H9 (cell line): ENCODE data around the gene RASSF8. TPM values are rescaled to one million over a fixed set of nuclear protein-coding genes. Genes with fewer than 3 reads are reported as not detected.

Source experiments
- DNase-seq: peaks from one replicate; pipeline ENCODE4 v3.0.0-alpha.2; 2017
- H2AFZ ChIP-seq: one replicate; pipeline ENCODE4 v1.6.1; 2013; ENCODE audit warnings: mild to moderate bottlenecking, low read length, control low read depth, moderate library complexity
- H2AK5ac ChIP-seq: 2 replicates; pipeline ENCODE4 v1.6.1; 2013; ENCODE audit warnings: low read length, control low read depth, mixed read lengths; ENCODE audit not compliant: insufficient read length
- H2BK120ac ChIP-seq: one replicate; pipeline ENCODE4 v1.6.1; 2013; ENCODE audit warnings: low read depth, mild to moderate bottlenecking, low read length, control low read depth, inconsistent platforms; ENCODE audit not compliant: poor library complexity, severe bottlenecking
- H2BK12ac ChIP-seq: 2 replicates; pipeline ENCODE4 v1.6.1; 2013; ENCODE audit warnings: low read length, control low read depth, mixed read lengths, low read depth; ENCODE audit not compliant: insufficient read length
- H2BK15ac ChIP-seq: 2 replicates; pipeline ENCODE4 v1.6.1; 2013; ENCODE audit warnings: low read depth, low read length, control low read depth
- H2BK20ac ChIP-seq: one replicate; pipeline ENCODE4 v1.6.1; 2013; ENCODE audit warnings: low read depth, mild to moderate bottlenecking, low read length, control low read depth, inconsistent platforms; ENCODE audit not compliant: poor library complexity, severe bottlenecking
- H2BK5ac ChIP-seq: 2 replicates; pipeline ENCODE4 v1.6.1; 2013; ENCODE audit warnings: low read length, control low read depth, mixed read lengths; ENCODE audit not compliant: insufficient read length
- H3K14ac ChIP-seq: 2 replicates; pipeline ENCODE4 v1.6.1; 2013; ENCODE audit warnings: low read length, control low read depth; ENCODE audit not compliant: insufficient read depth
- H3K18ac ChIP-seq: 2 replicates; pipeline ENCODE4 v1.6.1; 2013; ENCODE audit warnings: low read depth, mild to moderate bottlenecking, mixed read lengths, low read length, control low read depth; ENCODE audit not compliant: insufficient read length
- H3K23ac ChIP-seq: 2 replicates; pipeline ENCODE4 v1.6.1; 2013; ENCODE audit warnings: low read length, control low read depth, mixed read lengths, low read depth; ENCODE audit not compliant: insufficient read length
- H3K23me2 ChIP-seq: 2 replicates; pipeline ENCODE4 v1.6.1; 2013; ENCODE audit warnings: low read depth, mild to moderate bottlenecking, mixed read lengths, low read length, control low read depth; ENCODE audit not compliant: insufficient read length, poor library complexity, severe bottlenecking
- H3K27ac ChIP-seq: 2 replicates; pipeline ENCODE4 v1.5.1; 2013; ENCODE audit warnings: low read length, control low read depth, mixed read lengths, low read depth; ENCODE audit not compliant: insufficient read length
- H3K27me3 ChIP-seq: 2 replicates; pipeline ENCODE4 v1.6.1; 2013; ENCODE audit warnings: low read length, control low read depth, inconsistent platforms; ENCODE audit not compliant: insufficient read depth
- H3K4ac ChIP-seq: 2 replicates; pipeline ENCODE4 v1.6.1; 2013; ENCODE audit warnings: low read depth, mild to moderate bottlenecking, control low read depth, inconsistent platforms, low read length, moderate library complexity
- H3K4me1 ChIP-seq: 2 replicates; pipeline ENCODE4 v1.6.1; 2013; ENCODE audit warnings: low read length, control low read depth, inconsistent platforms; ENCODE audit not compliant: insufficient read depth
- H3K4me2 ChIP-seq: 2 replicates; pipeline ENCODE4 v1.6.1; 2013; ENCODE audit warnings: low read length, control low read depth, mixed read lengths; ENCODE audit not compliant: insufficient read length, insufficient read depth
- H3K56ac ChIP-seq: 2 replicates; pipeline ENCODE4 v1.6.1; 2013; ENCODE audit warnings: low read depth, mild to moderate bottlenecking, mixed read lengths, low read length, control low read depth; ENCODE audit not compliant: insufficient read length
- H3K79me1 ChIP-seq: 2 replicates; pipeline ENCODE4 v1.6.1; 2013; ENCODE audit warnings: low read depth, mild to moderate bottlenecking, moderate library complexity, low read length, control low read depth, inconsistent platforms; ENCODE audit not compliant: insufficient read depth, poor library complexity, severe bottlenecking
- H3K79me2 ChIP-seq: 2 replicates; pipeline ENCODE4 v1.6.1; 2013; ENCODE audit warnings: low read length, control low read depth, inconsistent platforms; ENCODE audit not compliant: insufficient read depth
- H3K9ac ChIP-seq: 2 replicates; pipeline ENCODE4 v1.6.1; 2013; ENCODE audit warnings: low read length, control low read depth, mixed read lengths; ENCODE audit not compliant: insufficient read length; ENCODE audit errors: extremely low read depth
- H3K9me3 ChIP-seq: one replicate; pipeline ENCODE4 v1.6.1; 2013; ENCODE audit warnings: low read depth, low read length, inconsistent platforms; ENCODE audit not compliant: control insufficient read depth
- H3T11ph ChIP-seq: one replicate; pipeline ENCODE4 v1.6.1; 2013; ENCODE audit warnings: mild to moderate bottlenecking, low read length, control low read depth, inconsistent platforms
- H4K20me1 ChIP-seq: one replicate; pipeline ENCODE4 v1.6.1; 2013; ENCODE audit not compliant: control insufficient read depth, insufficient read length, insufficient read depth
- H4K5ac ChIP-seq: 2 replicates; pipeline ENCODE4 v1.6.1; 2013; ENCODE audit warnings: low read depth, mild to moderate bottlenecking, mixed read lengths, low read length, control low read depth; ENCODE audit not compliant: insufficient read length
- H4K8ac ChIP-seq: replicated peaks from 2 replicates; pipeline ENCODE4 v1.6.1; 2013; ENCODE audit warnings: low read length, control low read depth, mixed read lengths, low read depth; ENCODE audit not compliant: insufficient read length
- H4K91ac ChIP-seq: 2 replicates; pipeline ENCODE4 v1.6.1; 2013; ENCODE audit warnings: low read depth, mild to moderate bottlenecking, moderate library complexity, mixed read lengths, low read length, control low read depth; ENCODE audit not compliant: insufficient read length
- H3K27ac Mint-ChIP-seq, 3 experiments: 2 replicates in 2 of 3; 3 replicates in 1 of 3; pipeline ENCODE4 v1.8.0; 2020 to 2021; ENCODE audit warnings: mixed read lengths in 3 of 3, mild to moderate bottlenecking in 1 of 3, moderate library complexity in 1 of 3
- H3K27me3 Mint-ChIP-seq: 2 replicates; pipeline ENCODE4 v1.8.0; 2021; ENCODE audit warnings: low read depth, mild to moderate bottlenecking, moderate library complexity, mixed read lengths
- H3K36me3 Mint-ChIP-seq, 3 experiments: 2 replicates in 2 of 3; 3 replicates in 1 of 3; pipeline ENCODE4 v1.8.0; 2020 to 2021; ENCODE audit warnings: low read depth in 3 of 3, mixed read lengths in 3 of 3; ENCODE audit not compliant: insufficient read depth in 1 of 3
- H3K4me1 Mint-ChIP-seq, 2 experiments: 2 replicates each; pipeline ENCODE4 v1.8.0; 2020; ENCODE audit warnings: mixed read lengths in 2 of 2
- H3K4me3 Mint-ChIP-seq, 2 experiments: 2 replicates in 1 of 2; 3 replicates in 1 of 2; pipeline ENCODE4 v1.8.0; 2020 to 2021; ENCODE audit warnings: mild to moderate bottlenecking in 2 of 2, mixed read lengths in 2 of 2, moderate library complexity in 1 of 2
- H3K9me3 Mint-ChIP-seq, 2 experiments: 2 replicates in 1 of 2; 3 replicates in 1 of 2; pipeline ENCODE4 v1.8.0; 2020; ENCODE audit warnings: mild to moderate bottlenecking in 2 of 2, mixed read lengths in 2 of 2, moderate library complexity in 1 of 2
- WGBS: extraction: QIAGEN DNeasy Blood & Tissue Kit; methylation state at CpG from one replicate; pipeline ENCODE4 v1.1.7; 2013; ENCODE audit warnings: missing lambda C conversion rate, low lambda C conversion rate, mixed read lengths; ENCODE audit not compliant: insufficient read length; ENCODE audit errors: extremely low coverage; 5-methylcytosine and 5-hydroxymethylcytosine counted together
- total RNA-seq: library from RNA; stranded (reverse); gene quantifications from 2 replicates; pipeline ENCODE4 v1.2.1, GENCODE V29; 2021
- TF ChIP-seq, protein P1 (sequence below): fragments of 200-600 bp; sonication (generic); conservative IDR thresholded peaks from 3 replicates; pipeline ENCODE4 v1.8.0; 2021; ENCODE audit warnings: antibody characterized with exemption, mild to moderate bottlenecking

RASSF8 gene
- total RNA-seq, 1 experiment from 2014 or later, result 38.8 TPM

GRCh38 chr12:26108915-26109314, 150.4 kb downstream of the RASSF8 start:
- Histone ChIP-seq H3K27me3 (peaks cover 2% of the 10 kb centered on the region; the same call in 1 of the 2 replicates), H3K4ac (no peak overlapping the region), H3K56ac (no peak overlapping the region), H4K8ac (no peak overlapping the region), H3K27ac (no peak overlapping the region), H3K79me1 (no peaks in the 10 kb centered on the region), H2BK5ac (no peak overlapping the region), H2BK12ac (no peak overlapping the region), H3K23ac (no peak overlapping the region), H2BK120ac (no peak overlapping the region), H3K79me2 (no peaks in the 10 kb centered on the region), H2AFZ (no peak overlapping the region), H3K4me1 (peaks cover 4% of the 10 kb centered on the region; the same call in 1 of the 2 replicates), H3K14ac (no peak overlapping the region; the same call in 1 of the 2 replicates), H3K9ac (no peak overlapping the region), H3K23me2 (peaks cover 2% of the 10 kb centered on the region), H2AK5ac (no peak overlapping the region), H3K9me3 (no peaks in the 10 kb centered on the region), H4K20me1 (no peaks in the 10 kb centered on the region), H3K4me2 (no peak overlapping the region), H2BK20ac (no peak overlapping the region), H3K18ac (no peak overlapping the region), H3T11ph (no peak overlapping the region), H4K91ac (no peak overlapping the region), H4K5ac (no peak overlapping the region), H2BK15ac (no peak overlapping the region)
- no peaks in the 10 kb centered on the region for H3K9me3 Mint-ChIP-seq
- no peak for DNase-seq
- peaks cover 36 to 47% of the 10 kb centered on the region in 2 experiments for H3K4me1 Mint-ChIP-seq
- peak overlapping the region in 1 of 3 experiments; percentile 19; a peak in 1 of 7 replicates for H3K27ac Mint-ChIP-seq
- H3K4me3 Mint-ChIP-seq, result no peak overlapping the region
- no CpG with 5 or more reads among the region's 2 CpGs for WGBS
- H3K27me3 Mint-ChIP-seq, result peaks cover 30% of the 10 kb centered on the region
- TF ChIP-seq, protein P1, sequence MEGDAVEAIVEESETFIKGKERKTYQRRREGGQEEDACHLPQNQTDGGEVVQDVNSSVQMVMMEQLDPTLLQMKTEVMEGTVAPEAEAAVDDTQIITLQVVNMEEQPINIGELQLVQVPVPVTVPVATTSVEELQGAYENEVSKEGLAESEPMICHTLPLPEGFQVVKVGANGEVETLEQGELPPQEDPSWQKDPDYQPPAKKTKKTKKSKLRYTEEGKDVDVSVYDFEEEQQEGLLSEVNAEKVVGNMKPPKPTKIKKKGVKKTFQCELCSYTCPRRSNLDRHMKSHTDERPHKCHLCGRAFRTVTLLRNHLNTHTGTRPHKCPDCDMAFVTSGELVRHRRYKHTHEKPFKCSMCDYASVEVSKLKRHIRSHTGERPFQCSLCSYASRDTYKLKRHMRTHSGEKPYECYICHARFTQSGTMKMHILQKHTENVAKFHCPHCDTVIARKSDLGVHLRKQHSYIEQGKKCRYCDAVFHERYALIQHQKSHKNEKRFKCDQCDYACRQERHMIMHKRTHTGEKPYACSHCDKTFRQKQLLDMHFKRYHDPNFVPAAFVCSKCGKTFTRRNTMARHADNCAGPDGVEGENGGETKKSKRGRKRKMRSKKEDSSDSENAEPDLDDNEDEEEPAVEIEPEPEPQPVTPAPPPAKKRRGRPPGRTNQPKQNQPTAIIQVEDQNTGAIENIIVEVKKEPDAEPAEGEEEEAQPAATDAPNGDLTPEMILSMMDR, result no peak
- no peaks in the 10 kb centered on the region; a peak in 1 of 7 replicates for H3K36me3 Mint-ChIP-seq
